Endothelial cell of umbilical vein (primary cell): Measurements from ENCODE around the gene P2RY11. TPM values are rescaled to one million over a fixed set of nuclear protein-coding genes. Genes with fewer than 3 reads are reported as not detected.

Experiments used
- BruUV-seq: library from RNA; stranded (reverse); fragments of 400-500 nt; replicated peaks from 2 replicates; lab custom pipeline; 2021; lab: Mats Ljungman, UMichigan
- CTCF ChIA-PET: fragments of 300-600, 350-600 bp; sonication (Branson Sonifier 250); formaldehyde crosslinking; loops from one replicate; lab custom pipeline; 2021; ENCODE audit warnings: antibody characterized with exemption, inconsistent platforms; lab: Charles Lee
- POLR2A ChIA-PET: fragments of 300-600, 350-600 bp; sonication (Branson Sonifier 250); formaldehyde crosslinking; loops from one replicate; lab custom pipeline; 2021; ENCODE audit warnings: antibody characterized with exemption, inconsistent platforms; lab: Charles Lee
- DNase-seq: peaks from one replicate; pipeline ENCODE4 v3.0.0-alpha.2; 2011; ENCODE audit warnings: low read depth, low spot score
- FAIRE-seq: peaks from 2 replicates; lab custom pipeline; 2011; peaks lifted over from hg19 to GRCh38; lab: Jason Lieb, UNC
- H2AFZ ChIP-seq: 2 replicates; pipeline ENCODE4 v1.6.0; 2012; ENCODE audit warnings: low read depth, low read length, control low read depth, inconsistent platforms
- H3K27ac ChIP-seq: 2 replicates; pipeline ENCODE4 v1.5.1; 2011; ENCODE audit warnings: low read depth, mild to moderate bottlenecking, control low read depth, low read length, moderate library complexity; ENCODE audit not compliant: insufficient read depth
- H3K27me3 ChIP-seq, 2 experiments: 2 replicates each; pipeline versions ENCODE4 v1.6.0 to v1.6.1; 2011; ENCODE audit warnings: low read length in 2 of 2, mixed read lengths in 1 of 2; ENCODE audit not compliant: control insufficient read depth in 2 of 2, insufficient read depth in 2 of 2
- H3K36me3 ChIP-seq, 2 experiments: 2 replicates in 1 of 2; 3 replicates in 1 of 2; pipeline ENCODE4 v1.5.1; 2011; ENCODE audit warnings: low read length in 2 of 2, mild to moderate bottlenecking in 1 of 2, moderate library complexity in 1 of 2; ENCODE audit not compliant: control insufficient read depth in 2 of 2, insufficient read depth in 2 of 2; ENCODE audit errors: extremely low read depth in 1 of 2
- H3K4me1 ChIP-seq: 3 replicates; pipeline ENCODE4 v1.5.1; 2011; ENCODE audit warnings: mild to moderate bottlenecking, low read length; ENCODE audit not compliant: control insufficient read depth, insufficient read depth; ENCODE audit errors: extremely low read depth
- H3K4me2 ChIP-seq: 2 replicates; pipeline ENCODE4 v1.6.1; 2011; ENCODE audit warnings: low read length, control low read depth, mixed read lengths; ENCODE audit not compliant: insufficient read depth
- H3K4me3 ChIP-seq, 3 experiments: fragments of 200-600 bp in 1 of 3; sonication (generic), shearing (Covaris generic) in 1 of 3; replicated peaks in 1 of 3; 2 replicates each; pipeline ENCODE4 v1.5.1; 2011 to 2016; ENCODE audit warnings: control low read depth in 3 of 3, low read length in 3 of 3, mild to moderate bottlenecking in 2 of 3, inconsistent platforms in 1 of 3, low read depth in 1 of 3, moderate library complexity in 1 of 3; ENCODE audit not compliant: insufficient read depth in 1 of 3
- H3K79me2 ChIP-seq: 2 replicates; pipeline ENCODE4 v1.6.0; 2012; ENCODE audit warnings: low read length, inconsistent platforms; ENCODE audit not compliant: control insufficient read depth, insufficient read depth
- H3K9ac ChIP-seq: replicated peaks from 2 replicates; pipeline ENCODE3; 2011; ENCODE audit warnings: low read length, control low read depth; ENCODE audit not compliant: insufficient read depth; ENCODE audit errors: extremely low read depth
- H3K9me1 ChIP-seq: replicated peaks from 3 replicates; pipeline ENCODE4 v1.6.0; 2011; ENCODE audit warnings: mild to moderate bottlenecking, low read length; ENCODE audit not compliant: control insufficient read depth, insufficient read depth; ENCODE audit errors: extremely low read depth
- H3K9me3 ChIP-seq: replicated peaks from 2 replicates; pipeline ENCODE4 v1.5.1; 2012; ENCODE audit warnings: low read length, inconsistent platforms; ENCODE audit not compliant: control insufficient read depth, insufficient read depth
- H4K20me1 ChIP-seq: replicated peaks from 2 replicates; pipeline ENCODE3; 2011; ENCODE audit warnings: mild to moderate bottlenecking, low read length; ENCODE audit not compliant: control insufficient read depth, insufficient read depth; ENCODE audit errors: extremely low read depth
- EZH2 ChIP-seq: IDR thresholded peaks from 2 replicates; pipeline ENCODE4 v1.6.1; 2012; ENCODE audit warnings: borderline replicate concordance, low read depth, mild to moderate bottlenecking, moderate library complexity, low read length, inconsistent platforms; ENCODE audit not compliant: severe bottlenecking
- FOS ChIP-seq: IDR thresholded peaks from 2 replicates; pipeline ENCODE4 v1.6.1; 2011; ENCODE audit warnings: mild to moderate bottlenecking, low read length, moderate library complexity, borderline replicate concordance; ENCODE audit not compliant: insufficient read depth
- GATA2 ChIP-seq: IDR thresholded peaks from 2 replicates; pipeline ENCODE4 v1.7.0; 2011; ENCODE audit warnings: low read depth, mild to moderate bottlenecking, moderate library complexity, mixed read lengths, low read length; ENCODE audit not compliant: insufficient read length, insufficient read depth
- JUN ChIP-seq: IDR thresholded peaks from 2 replicates; pipeline ENCODE4 v1.6.1; 2011; ENCODE audit warnings: borderline replicate concordance, low read depth; ENCODE audit not compliant: insufficient read length, insufficient read depth
- MYC ChIP-seq: IDR thresholded peaks from one replicate; pipeline ENCODE4 v1.6.1; 2011; ENCODE audit warnings: mild to moderate bottlenecking, low read depth, low read length
- POLR2A ChIP-seq: IDR thresholded peaks from 2 replicates; pipeline ENCODE4 v1.6.1; 2012; ENCODE audit warnings: low read depth, mild to moderate bottlenecking, control low read depth, low read length
- POLR2AphosphoS5 ChIP-seq: IDR thresholded peaks from 2 replicates; pipeline ENCODE4 v1.6.1; 2012; ENCODE audit warnings: low read depth, mild to moderate bottlenecking, control low read depth, low read length, moderate library complexity; ENCODE audit not compliant: insufficient read depth
- dilution Hi-C: fragments of 300-500 bp; cut with MboI; formaldehyde crosslinking; loops from one replicate; pipeline ENCODE4 v1.15.0; 2019; ENCODE audit warnings: low sequenced_read_pairs; ENCODE audit not compliant: extremely low pct_ligation_motif_present
- intact Hi-C: fragments of 100-400 bp; cut with micrococcal nuclease; formaldehyde crosslinking; loops from one replicate; pipeline ENCODE4 v1.10.0; 2022
- polyA plus RNA-seq, 4 experiments: library from polyadenylated mRNA; depleted of rRNA in 3 of 4; stranded (reverse) in 3 of 4; unstranded in 1 of 4; fragments of >200 nt; gene quantifications; 2 replicates each; pipeline versions ENCODE4 v1.2.1 to v1.2.3, GENCODE V29; 2011 to 2012; ENCODE audit warnings: missing spikeins in 1 of 4
- total RNA-seq: library from RNA; stranded (reverse); gene quantifications from 2 replicates; pipeline ENCODE4 v1.2.3, GENCODE V29; 2021
- TF ChIP-seq, protein P1 (sequence below): IDR thresholded peaks from 2 replicates; pipeline ENCODE4 v1.6.1; 2011; ENCODE audit not compliant: insufficient read depth, insufficient read length
- TF ChIP-seq, protein P2 (sequence below), 2 donors: IDR thresholded peaks; 1 replicate in 1 of 2; 2 replicates in 1 of 2; pipeline ENCODE4 v1.5.1; 2011; ENCODE audit warnings: low read length in 2 of 2, mild to moderate bottlenecking in 2 of 2, moderate library complexity in 2 of 2, control low read depth in 1 of 2, inconsistent platforms in 1 of 2, low read depth in 1 of 2; ENCODE audit not compliant: insufficient read depth in 1 of 2; ENCODE audit errors: extremely low read depth in 1 of 2

Gene P2RY11
- total and polyA plus RNA-seq, 2 donors (not counting 3 experiments of a cell fraction or from before 2014, with no cell fraction given): 3.6 to 14.6 TPM

GRCh38 chr19:10104130-10104513 lies 7.4 kb upstream of the P2RY11 start:
- FAIRE-seq: no peak
- CTCF ChIA-PET: interaction anchor here (0.8 to 1.4 kb wide), 5 partner anchors 8 to 146 kb away, joined by 3 to 7 read pairs (median 3); partner anchors contain the start of gene EIF3G

More at GRCh38 chr19:10104130-10104513, 7.4 kb upstream of the P2RY11 start:
- Histone ChIP-seq H3K4me2 (no peak overlapping the region), H3K9ac (no peak overlapping the region), H3K36me3 (peaks cover 0 to 12% of the 10 kb centered on the region in 2 experiments), H2AFZ (no peak overlapping the region), H3K9me1 (no peaks in the 10 kb centered on the region), H3K4me1 (peaks cover 9% of the 10 kb centered on the region), H3K9me3 (no peaks in the 10 kb centered on the region), H4K20me1 (no peaks in the 10 kb centered on the region), H3K27ac (no peak overlapping the region), H3K4me3 (no peak overlapping the region), H3K27me3 (peaks cover 0 to 3% of the 10 kb centered on the region in 2 experiments), H3K79me2 (peaks cover 24% of the 10 kb centered on the region)
- no TSS peak for BruUV-seq
- no peak for DNase-seq
- POLR2A ChIA-PET: no interaction called here
- dilution Hi-C loops (no loop called here), intact Hi-C loops (loop anchor here (10.0 kb wide), 1 partner anchor 91 kb away; the partner anchor contains the start of gene DNMT1)
- TF ChIP-seq JUN: no peak
- no peak for TF ChIP-seq POLR2A
- TF ChIP-seq GATA2: no peak
- TF ChIP-seq POLR2AphosphoS5: no peak
- no peak for TF ChIP-seq MYC
- TF ChIP-seq, protein P1, sequence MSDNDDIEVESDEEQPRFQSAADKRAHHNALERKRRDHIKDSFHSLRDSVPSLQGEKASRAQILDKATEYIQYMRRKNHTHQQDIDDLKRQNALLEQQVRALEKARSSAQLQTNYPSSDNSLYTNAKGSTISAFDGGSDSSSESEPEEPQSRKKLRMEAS: no peak
- no peak for TF ChIP-seq EZH2
- TF ChIP-seq FOS: no peak
- TF ChIP-seq, protein P2, sequence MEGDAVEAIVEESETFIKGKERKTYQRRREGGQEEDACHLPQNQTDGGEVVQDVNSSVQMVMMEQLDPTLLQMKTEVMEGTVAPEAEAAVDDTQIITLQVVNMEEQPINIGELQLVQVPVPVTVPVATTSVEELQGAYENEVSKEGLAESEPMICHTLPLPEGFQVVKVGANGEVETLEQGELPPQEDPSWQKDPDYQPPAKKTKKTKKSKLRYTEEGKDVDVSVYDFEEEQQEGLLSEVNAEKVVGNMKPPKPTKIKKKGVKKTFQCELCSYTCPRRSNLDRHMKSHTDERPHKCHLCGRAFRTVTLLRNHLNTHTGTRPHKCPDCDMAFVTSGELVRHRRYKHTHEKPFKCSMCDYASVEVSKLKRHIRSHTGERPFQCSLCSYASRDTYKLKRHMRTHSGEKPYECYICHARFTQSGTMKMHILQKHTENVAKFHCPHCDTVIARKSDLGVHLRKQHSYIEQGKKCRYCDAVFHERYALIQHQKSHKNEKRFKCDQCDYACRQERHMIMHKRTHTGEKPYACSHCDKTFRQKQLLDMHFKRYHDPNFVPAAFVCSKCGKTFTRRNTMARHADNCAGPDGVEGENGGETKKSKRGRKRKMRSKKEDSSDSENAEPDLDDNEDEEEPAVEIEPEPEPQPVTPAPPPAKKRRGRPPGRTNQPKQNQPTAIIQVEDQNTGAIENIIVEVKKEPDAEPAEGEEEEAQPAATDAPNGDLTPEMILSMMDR (IDR thresholded peaks at IDR 0.05; ENCODE audit: extremely low read depth in 1 of 2, insufficient read depth in 1 of 2, low read depth in 1 of 2, low read length in 2 of 2): no peak
